Progenitor cell of endocrine pancreas (in vitro differentiated cells): ENCODE measurements around the gene SPON2. TPM values are rescaled to one million over a fixed set of nuclear protein-coding genes. Genes with fewer than 3 reads are reported as not detected.

Experiments
- DNase-seq: peaks from one replicate; pipeline ENCODE4 v3.0.0; 2021; ENCODE audit warnings: low spot score; ENCODE audit not compliant: unreplicated experiment
- H3K27ac Mint-ChIP-seq: 2 replicates; pipeline ENCODE4 v1.8.0; 2021; ENCODE audit warnings: mild to moderate bottlenecking, moderate library complexity, mixed read lengths
- H3K27me3 Mint-ChIP-seq: 2 replicates; pipeline ENCODE4 v1.8.0; 2021; ENCODE audit warnings: mixed read lengths
- H3K36me3 Mint-ChIP-seq: 2 replicates; pipeline ENCODE4 v1.8.0; 2022; ENCODE audit warnings: mixed read lengths; ENCODE audit not compliant: insufficient read depth
- H3K4me1 Mint-ChIP-seq: 2 replicates; pipeline ENCODE4 v1.8.0; 2021; ENCODE audit warnings: low read depth, mixed read lengths
- H3K4me3 Mint-ChIP-seq: 2 replicates; pipeline ENCODE4 v1.8.0; 2021; ENCODE audit warnings: low read depth, mild to moderate bottlenecking, moderate library complexity, mixed read lengths
- H3K9me3 Mint-ChIP-seq: 2 replicates; pipeline ENCODE4 v1.8.0; 2021; ENCODE audit warnings: low read depth, mixed read lengths
- total RNA-seq: library from RNA; stranded (reverse); gene quantifications from 2 replicates; pipeline ENCODE4 v1.2.1, GENCODE V29; 2021
- TF ChIP-seq, protein P1 (sequence below): fragments of 200-600 bp; sonication (generic); IDR thresholded peaks from one replicate; pipeline ENCODE4 v1.5.0; 2021; ENCODE audit warnings: antibody characterized with exemption, mild to moderate bottlenecking; ENCODE audit not compliant: unreplicated experiment

Gene SPON2
- total RNA-seq, 1 donor from 2014 or later, result 2.2 TPM

DNA sequence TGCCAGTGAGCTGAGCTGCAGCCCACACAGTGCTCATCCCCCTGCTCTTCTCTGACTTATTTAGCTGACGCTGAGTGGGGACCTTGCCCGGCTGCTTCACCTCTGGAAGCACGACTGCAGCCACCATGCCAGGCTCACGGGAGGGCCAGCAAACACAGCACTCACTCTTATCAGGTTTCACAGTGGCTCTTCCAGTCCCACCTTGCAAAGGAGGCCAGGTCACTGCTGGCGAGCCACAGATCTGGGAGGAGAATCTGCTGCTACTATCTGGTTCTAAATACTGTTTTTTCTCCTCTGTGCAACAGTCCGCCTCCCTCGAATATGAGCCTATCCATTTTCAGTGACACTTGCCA is 6.7 kb upstream of the SPON2 start:
- H3K4me1 Mint-ChIP-seq, result peaks cover 4% of the 10 kb centered on the region
- no peak for DNase-seq
- H3K9me3 Mint-ChIP-seq, result peaks cover 27% of the 10 kb centered on the region
- H3K27ac Mint-ChIP-seq, result no peak overlapping the region
- TF ChIP-seq, protein P1, sequence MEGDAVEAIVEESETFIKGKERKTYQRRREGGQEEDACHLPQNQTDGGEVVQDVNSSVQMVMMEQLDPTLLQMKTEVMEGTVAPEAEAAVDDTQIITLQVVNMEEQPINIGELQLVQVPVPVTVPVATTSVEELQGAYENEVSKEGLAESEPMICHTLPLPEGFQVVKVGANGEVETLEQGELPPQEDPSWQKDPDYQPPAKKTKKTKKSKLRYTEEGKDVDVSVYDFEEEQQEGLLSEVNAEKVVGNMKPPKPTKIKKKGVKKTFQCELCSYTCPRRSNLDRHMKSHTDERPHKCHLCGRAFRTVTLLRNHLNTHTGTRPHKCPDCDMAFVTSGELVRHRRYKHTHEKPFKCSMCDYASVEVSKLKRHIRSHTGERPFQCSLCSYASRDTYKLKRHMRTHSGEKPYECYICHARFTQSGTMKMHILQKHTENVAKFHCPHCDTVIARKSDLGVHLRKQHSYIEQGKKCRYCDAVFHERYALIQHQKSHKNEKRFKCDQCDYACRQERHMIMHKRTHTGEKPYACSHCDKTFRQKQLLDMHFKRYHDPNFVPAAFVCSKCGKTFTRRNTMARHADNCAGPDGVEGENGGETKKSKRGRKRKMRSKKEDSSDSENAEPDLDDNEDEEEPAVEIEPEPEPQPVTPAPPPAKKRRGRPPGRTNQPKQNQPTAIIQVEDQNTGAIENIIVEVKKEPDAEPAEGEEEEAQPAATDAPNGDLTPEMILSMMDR, result no peak
- peaks cover 25% of the 10 kb centered on the region for H3K27me3 Mint-ChIP-seq
- no peak overlapping the region for H3K4me3 Mint-ChIP-seq
- H3K36me3 Mint-ChIP-seq, result peaks cover 7% of the 10 kb centered on the region

- H3K4me3 Mint-ChIP-seq, result no peak overlapping the region
- TF ChIP-seq, protein P1, result no peak
- no peak for DNase-seq
- H3K9me3 Mint-ChIP-seq, result peaks cover 27% of the 10 kb centered on the region
- peaks cover 7% of the 10 kb centered on the region for H3K4me1 Mint-ChIP-seq
- peaks cover 7% of the 10 kb centered on the region for H3K36me3 Mint-ChIP-seq
- no peak overlapping the region for H3K27ac Mint-ChIP-seq
- H3K27me3 Mint-ChIP-seq, result peaks cover 29% of the 10 kb centered on the region
These were observed 6.1 kb upstream of the SPON2 start for GRCh38 chr4:1178300-1179088.

DNA sequence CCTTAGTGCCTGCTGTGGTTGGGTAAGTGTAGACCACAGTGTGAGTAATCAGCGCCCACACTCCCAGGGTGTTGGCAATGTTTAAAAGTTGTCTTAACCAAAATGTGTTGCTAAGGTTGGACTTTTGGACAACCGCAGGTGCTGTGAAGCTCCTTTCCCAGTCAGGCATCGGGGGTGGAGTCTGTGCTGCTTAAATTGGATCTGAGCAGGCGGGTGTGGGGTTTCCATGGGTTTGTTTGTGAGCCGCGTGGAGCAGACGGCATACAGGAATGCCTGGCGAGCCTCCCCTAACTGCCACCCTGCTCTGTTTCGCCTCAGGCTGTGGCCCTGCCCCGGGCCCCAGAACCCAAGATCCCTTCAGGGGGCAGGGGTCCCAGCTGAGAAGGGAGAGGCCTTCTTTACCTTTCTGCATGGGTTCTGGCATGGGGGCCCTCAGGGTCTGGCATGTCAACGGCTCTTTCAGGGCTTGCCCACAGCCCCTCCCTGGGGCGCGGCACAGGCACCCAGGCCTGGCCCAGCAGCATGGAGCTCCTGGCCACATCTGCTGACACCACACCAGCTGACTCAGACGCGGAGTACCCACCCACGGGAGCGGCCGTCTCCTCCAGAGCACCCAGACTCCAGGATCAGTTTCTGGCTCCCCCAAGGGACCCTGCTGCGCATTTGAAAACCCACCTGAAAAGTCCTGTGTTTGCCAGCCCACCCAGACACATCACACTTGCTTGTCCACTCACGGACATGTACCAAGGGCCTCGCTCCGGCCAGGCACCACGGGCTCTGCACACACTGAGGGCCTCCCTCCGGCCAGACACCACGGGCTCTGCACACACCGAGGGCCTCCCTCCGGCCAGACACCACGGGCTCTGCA is 5.1 kb upstream of the SPON2 start:
- Mint-ChIP-seq H3K9me3 (peaks cover 25% of the 10 kb centered on the region), H3K36me3 (peaks cover 5% of the 10 kb centered on the region), H3K27ac (no peak overlapping the region), H3K4me3 (no peak overlapping the region), H3K4me1 (peaks cover 12% of the 10 kb centered on the region), H3K27me3 (peaks cover 33% of the 10 kb centered on the region)
- DNase-seq, result no peak
- TF ChIP-seq, protein P1, result no peak

- DNase-seq, result no peak
- H3K9me3 Mint-ChIP-seq, result peaks cover 17% of the 10 kb centered on the region
- peaks cover 4% of the 10 kb centered on the region for H3K36me3 Mint-ChIP-seq
- H3K4me1 Mint-ChIP-seq, result peaks cover 12% of the 10 kb centered on the region
- TF ChIP-seq, protein P1, result no peak
- no peak overlapping the region for H3K4me3 Mint-ChIP-seq
- no peak overlapping the region for H3K27ac Mint-ChIP-seq
- peaks cover 29% of the 10 kb centered on the region for H3K27me3 Mint-ChIP-seq
These were observed 4.3 kb upstream of the SPON2 start for GRCh38 chr4:1176398-1177273.
